Medulla oblongata (tissue), 1 donor: Measurements from ENCODE around the gene PROCR.
A peak's percentile ranks its signal among the peaks of the same experiment; 100 is the strongest.
"Not testable (repeated sequence)": the region's sequence is repeated elsewhere in the genome, so short reads cannot be mapped to it uniquely, and the experiment has no call there.

Source experiments
- DNase-seq: peaks from one replicate; pipeline ENCODE4 v3.0.0-alpha.2; 2015; ENCODE audit errors: extremely low spot score

PROCR gene

DNA sequence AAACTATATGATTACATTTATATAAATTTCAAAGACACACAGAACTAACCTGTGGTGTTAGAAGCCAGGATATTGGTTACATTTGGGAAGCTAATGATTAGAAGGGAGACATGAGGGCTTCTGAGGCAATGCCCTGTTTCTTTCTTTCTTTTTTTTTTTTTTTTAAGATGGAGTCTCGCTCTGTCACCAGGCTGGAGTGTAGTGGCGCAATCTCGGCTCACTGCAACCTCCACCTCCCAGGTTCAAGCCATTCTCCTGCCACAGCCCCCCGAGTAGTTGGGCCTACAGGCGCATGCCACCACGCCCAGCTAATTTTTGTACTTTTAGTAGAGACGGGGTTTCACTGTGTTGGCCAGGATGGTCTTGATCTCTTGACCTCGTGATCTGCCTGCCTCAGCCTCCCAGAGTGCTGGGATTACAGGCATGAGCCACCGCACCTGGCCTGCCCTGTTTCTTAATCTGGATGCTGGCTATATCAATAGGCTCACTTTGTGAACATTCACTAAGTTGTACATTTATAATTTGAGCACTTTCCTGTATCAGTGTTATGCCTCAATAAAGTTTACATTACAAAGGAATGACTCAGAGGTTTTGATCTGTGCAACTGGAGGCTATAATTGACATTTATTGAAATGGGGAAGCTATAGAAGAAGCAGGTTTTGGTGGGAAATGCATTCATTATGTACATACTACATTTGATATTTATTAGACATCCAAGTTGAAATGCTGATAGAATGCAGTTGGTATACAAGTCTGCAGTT is 21.3 kb downstream of the PROCR start:
- not testable (repeated sequence) for DNase-seq

DNA sequence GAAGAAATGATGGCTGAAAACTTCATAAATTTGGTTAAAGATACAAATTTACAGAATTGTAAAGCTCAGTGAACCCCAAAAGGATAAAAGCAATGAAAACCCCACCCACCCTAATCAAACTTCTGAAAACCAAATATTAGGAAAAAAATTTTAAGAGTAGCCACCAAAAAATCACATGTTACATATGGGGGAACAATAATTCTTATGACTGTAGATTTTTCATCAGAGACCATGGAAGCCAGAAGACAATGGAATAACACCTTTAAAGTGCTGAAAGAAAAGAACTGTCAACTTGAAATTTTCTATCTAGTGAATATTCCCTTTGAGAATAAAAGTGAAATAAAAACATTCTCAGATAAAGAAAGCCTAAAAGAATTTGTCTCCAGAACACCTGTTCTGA is 24.4 kb downstream of the PROCR start:
- no peak for DNase-seq

GRCh38 chr20:35199740-35200139 is 27.9 kb downstream of the PROCR start:
- no peak for DNase-seq

- DNase-seq, result no peak
Observed at GRCh38 chr20:35200267-35200666, 28.4 kb downstream of the PROCR start.

GRCh38 chr20:35201467-35201866 is 29.6 kb downstream of the PROCR start:
- DNase-seq, result not testable (repeated sequence)

DNA sequence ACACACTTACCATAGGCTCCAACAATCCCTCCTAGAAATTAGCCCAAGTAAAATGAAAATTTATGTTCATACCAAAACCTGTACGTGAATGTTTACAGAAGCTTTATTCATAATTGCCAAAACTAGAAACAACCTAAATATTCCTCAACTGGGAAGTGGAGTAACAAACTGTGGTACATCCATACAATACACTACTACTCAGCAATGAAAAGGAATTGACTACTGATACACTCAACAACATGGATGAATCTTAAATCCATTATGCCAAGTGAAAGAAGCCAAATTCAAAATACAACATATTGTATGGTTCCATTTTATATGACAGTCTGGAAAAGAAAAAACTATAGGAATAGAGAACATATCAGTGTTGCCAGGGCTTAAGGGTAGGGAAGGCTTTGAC is 34.9 kb downstream of the PROCR start:
- no peak for DNase-seq

DNA sequence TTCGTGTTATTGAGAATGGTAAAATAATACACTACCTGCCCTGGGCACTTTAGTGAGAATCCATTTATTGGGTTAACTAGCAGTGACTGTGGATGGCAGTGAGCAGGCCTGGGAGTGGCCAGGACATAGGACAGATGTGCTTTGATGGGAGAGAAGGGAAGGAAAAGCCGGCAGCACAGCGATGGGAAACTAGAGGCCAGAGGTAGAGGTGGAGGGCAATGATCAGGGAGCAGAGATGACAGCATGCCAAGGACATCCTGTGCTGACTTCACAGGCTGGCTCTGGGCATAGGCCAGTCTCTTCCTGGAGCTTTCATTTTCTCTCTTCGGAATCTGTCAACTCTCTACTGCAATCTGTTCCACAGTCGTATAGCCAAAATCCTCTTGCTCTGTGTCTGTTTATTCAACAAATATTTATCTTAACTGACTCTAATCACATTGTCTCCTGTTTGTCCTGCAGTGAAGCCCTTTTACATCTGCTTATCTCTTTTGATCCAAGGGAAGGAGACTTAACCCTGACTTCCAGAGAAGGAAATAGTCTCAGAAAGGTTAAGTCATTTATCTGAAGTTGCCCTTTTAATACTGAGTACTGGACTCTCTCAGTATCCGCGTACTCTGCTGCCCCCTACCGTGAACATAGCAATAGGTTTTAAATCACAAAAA is 36.2 kb downstream of the PROCR start:
- peak; percentile 92 for DNase-seq

- no peak for DNase-seq
Observed at GRCh38 chr20:35215066-35215956, 43.4 kb downstream of the PROCR start.

DNA sequence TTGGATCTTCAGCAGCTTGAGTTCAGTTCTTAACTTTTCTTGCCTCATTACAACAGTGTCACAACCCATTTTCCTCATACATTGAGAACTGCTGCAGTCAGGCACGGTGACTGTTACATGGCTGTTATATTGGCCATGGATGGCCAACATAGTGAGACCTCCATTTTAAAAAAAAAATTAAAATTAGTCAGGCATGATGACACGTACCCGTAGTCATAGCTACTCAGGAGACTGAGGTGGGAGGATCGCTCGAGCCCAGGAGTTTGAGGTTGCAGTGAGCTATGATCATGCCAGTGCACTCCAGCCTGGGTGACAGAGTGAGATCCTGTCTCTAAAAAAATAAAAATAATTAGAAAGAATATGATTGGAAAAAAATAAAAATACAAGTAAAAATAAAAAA is 44.7 kb downstream of the PROCR start:
- no peak for DNase-seq

DNA sequence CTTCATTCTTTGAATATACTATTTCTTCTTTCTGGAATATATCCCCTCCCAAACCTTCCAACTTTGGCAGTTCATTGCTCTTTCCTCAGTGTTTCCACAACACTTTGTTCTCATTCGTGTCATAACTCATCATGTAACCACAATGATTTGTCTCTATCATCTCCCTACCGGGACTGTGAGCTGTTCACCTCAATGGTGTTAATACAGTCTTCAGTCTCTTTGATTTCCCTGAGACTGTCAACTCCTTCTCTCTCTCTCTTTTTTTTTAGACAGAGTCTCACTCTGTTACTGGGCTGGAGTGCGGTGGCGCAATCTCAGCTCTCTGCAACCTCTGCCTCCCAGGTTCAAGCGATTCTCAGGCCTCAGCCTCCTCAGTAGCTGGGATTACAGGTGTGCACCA is 52.1 kb downstream of the PROCR start:
- no peak for DNase-seq

DNA sequence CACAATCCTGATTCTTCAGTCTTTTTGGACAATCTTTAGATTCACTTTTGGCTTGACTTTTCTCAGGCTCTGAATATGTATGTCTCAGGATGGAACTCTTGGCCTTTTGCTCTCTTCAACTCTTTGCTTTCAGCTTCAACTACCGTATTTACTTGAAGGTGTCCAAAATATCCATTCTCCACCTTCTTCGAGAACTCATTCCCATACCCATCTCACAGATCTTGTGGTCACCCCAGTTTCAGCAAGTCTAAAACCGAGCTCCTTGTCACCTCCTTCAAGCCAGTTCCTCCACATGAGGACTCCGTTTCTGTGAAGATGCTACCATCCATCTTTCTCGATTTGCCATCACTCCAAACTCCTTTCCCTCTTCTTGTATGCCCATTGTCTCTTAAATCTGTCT is 52.7 kb downstream of the PROCR start:
- no peak for DNase-seq

GRCh38 chr20:35225319-35226125 is 53.6 kb downstream of the PROCR start:
- DNase-seq, result no peak

GRCh38 chr20:35226126-35226883 is 54.4 kb downstream of the PROCR start, which contains the start of gene MMP24:
Gene MMP24 (plus strand): TSS chr20:35226690. CDS start chr20:35226739, 49 bp downstream.
- DNase-seq, result no peak
